GM19328 (cell line): Measurements from ENCODE around the gene JPH2.

Source experiments
- ATAC-seq: cut with Tn5 transposase; IDR thresholded peaks from one replicate; pipeline ENCODE4 v1.9.1; 2021; ENCODE audit warnings: mild to moderate bottlenecking, moderate library complexity; ENCODE audit not compliant: unreplicated experiment

The JPH2 gene

GRCh38 chr20:44187772-44188709 lies 1.1 kb upstream of the JPH2 start:
- ATAC-seq = no peak

- no peak for ATAC-seq
Measured at GRCh38 chr20:44186674-44187053, 324 bp downstream of the JPH2 start.

GRCh38 chr20:44186201-44186600 lies 787 bp downstream of the JPH2 start:
- ATAC-seq = no peak

- ATAC-seq = no peak
Measured at GRCh38 chr20:44185574-44185973, 1.4 kb downstream of the JPH2 start.

GRCh38 chr20:44183282-44183681 lies 3.7 kb downstream of the JPH2 start:
- no peak for ATAC-seq

GRCh38 chr20:44182863-44183262 lies 4.1 kb downstream of the JPH2 start:
- ATAC-seq = no peak

- ATAC-seq = no peak
Measured at GRCh38 chr20:44182135-44182765, 4.7 kb downstream of the JPH2 start.

GRCh38 chr20:44181611-44182010 lies 5.4 kb downstream of the JPH2 start:
- no peak for ATAC-seq

- no peak for ATAC-seq
Measured at GRCh38 chr20:44180814-44181213, 6.2 kb downstream of the JPH2 start.

- ATAC-seq = no peak
Measured at GRCh38 chr20:44176833-44177534, 10.0 kb downstream of the JPH2 start.

- no peak for ATAC-seq
Measured at GRCh38 chr20:44174996-44175765, 11.8 kb downstream of the JPH2 start.

- ATAC-seq = no peak
Measured at GRCh38 chr20:44173846-44174245, 13.1 kb downstream of the JPH2 start.

GRCh38 chr20:44173116-44173515 lies 13.9 kb downstream of the JPH2 start:
- ATAC-seq = no peak

GRCh38 chr20:44172572-44172950 lies 14.4 kb downstream of the JPH2 start:
- no peak for ATAC-seq

- ATAC-seq = no peak
Measured at GRCh38 chr20:44171775-44172571, 15.0 kb downstream of the JPH2 start.

- ATAC-seq = no peak
Measured at GRCh38 chr20:44170816-44171410, 16.1 kb downstream of the JPH2 start.

GRCh38 chr20:44167736-44168135 lies 19.3 kb downstream of the JPH2 start:
- ATAC-seq = no peak

- ATAC-seq = no peak
Measured at GRCh38 chr20:44166477-44166876, 20.5 kb downstream of the JPH2 start.

- ATAC-seq = no peak
Measured at GRCh38 chr20:44166008-44166407, 21.0 kb downstream of the JPH2 start.

GRCh38 chr20:44160133-44160532 lies 26.9 kb downstream of the JPH2 start:
- no peak for ATAC-seq
